ENCODE results near the gene SKA2. TPM values are rescaled to one million over a fixed set of nuclear protein-coding genes. Genes with fewer than 3 reads are reported as not detected.

The SKA2 gene
- total and polyA plus RNA-seq, 9 of the 15 experiments (the other 6 are each of a cell fraction or from before 2014, with no cell fraction given), result 58.1 to 183 (median 133) TPM

- TF ChIP-seq ELF1 (tag; IDR thresholded peaks at IDR 0.05) (peak; percentile 61), PTTG1 (tag; IDR thresholded peaks at IDR 0.05; ENCODE audit: low read depth) (no peak), EGR1 (conservative IDR thresholded peaks at IDR 0.05) (peak; percentile 97), TAF15 (IDR thresholded peaks at IDR 0.05; ENCODE audit: low read depth, low read length) (peak; percentile 75; the same call in 1 of the 2 replicates), MAFK (IDR thresholded peaks at IDR 0.05; ENCODE audit: low read length) (no peak), HEY1 (CRISPR knock-in tag; IDR thresholded peaks at IDR 0.05; ENCODE audit: borderline replicate concordance) (0 out of 2 replicates have a peak, but pooled peaks have one; percentile 18), SMAD2 (IDR thresholded peaks at IDR 0.05; ENCODE audit: low read depth, low read length) (no peak), SAP30 (IDR thresholded peaks at IDR 0.05; ENCODE audit: borderline replicate concordance, insufficient read depth, low read depth, low read length, poor library complexity, severe bottlenecking) (peak; percentile 74), CTBP1 (IDR thresholded peaks at IDR 0.05; ENCODE audit: borderline replicate concordance) (peak; percentile 96), TEAD1 (CRISPR knock-in tag; IDR thresholded peaks at IDR 0.05) (peak in 1 of 2 experiments; percentile 95; a peak in 3 of 4 replicates), SMAD3 (CRISPR knock-in tag; conservative IDR thresholded peaks at IDR 0.05) (no peak), MYBL2 (IDR thresholded peaks at IDR 0.05; ENCODE audit: low read depth) (no peak), MYBL2 (CRISPR knock-in tag; IDR thresholded peaks at IDR 0.05; ENCODE audit: borderline replicate concordance) (no peak), ZNF57 (CRISPR knock-in tag; IDR thresholded peaks at IDR 0.05) (no peak), CSDE1 (IDR thresholded peaks at IDR 0.05) (no peak), STAT5B (CRISPR knock-in tag; IDR thresholded peaks at IDR 0.05) (no peak), ZNF239 (CRISPR knock-in tag; IDR thresholded peaks at IDR 0.05) (no peak), ZNF41 (CRISPR knock-in tag; conservative IDR thresholded peaks at IDR 0.05) (no peak), NFIX (CRISPR knock-in tag; IDR thresholded peaks at IDR 0.05; ENCODE audit: low read depth) (no peak)
- TF ChIP-seq, protein P1, sequence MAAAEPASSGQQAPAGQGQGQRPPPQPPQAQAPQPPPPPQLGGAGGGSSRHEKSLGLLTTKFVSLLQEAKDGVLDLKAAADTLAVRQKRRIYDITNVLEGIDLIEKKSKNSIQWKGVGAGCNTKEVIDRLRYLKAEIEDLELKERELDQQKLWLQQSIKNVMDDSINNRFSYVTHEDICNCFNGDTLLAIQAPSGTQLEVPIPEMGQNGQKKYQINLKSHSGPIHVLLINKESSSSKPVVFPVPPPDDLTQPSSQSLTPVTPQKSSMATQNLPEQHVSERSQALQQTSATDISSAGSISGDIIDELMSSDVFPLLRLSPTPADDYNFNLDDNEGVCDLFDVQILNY (CRISPR knock-in tag; IDR thresholded peaks at IDR 0.05), result peak; percentile 57
- TF ChIP-seq, protein P2, sequence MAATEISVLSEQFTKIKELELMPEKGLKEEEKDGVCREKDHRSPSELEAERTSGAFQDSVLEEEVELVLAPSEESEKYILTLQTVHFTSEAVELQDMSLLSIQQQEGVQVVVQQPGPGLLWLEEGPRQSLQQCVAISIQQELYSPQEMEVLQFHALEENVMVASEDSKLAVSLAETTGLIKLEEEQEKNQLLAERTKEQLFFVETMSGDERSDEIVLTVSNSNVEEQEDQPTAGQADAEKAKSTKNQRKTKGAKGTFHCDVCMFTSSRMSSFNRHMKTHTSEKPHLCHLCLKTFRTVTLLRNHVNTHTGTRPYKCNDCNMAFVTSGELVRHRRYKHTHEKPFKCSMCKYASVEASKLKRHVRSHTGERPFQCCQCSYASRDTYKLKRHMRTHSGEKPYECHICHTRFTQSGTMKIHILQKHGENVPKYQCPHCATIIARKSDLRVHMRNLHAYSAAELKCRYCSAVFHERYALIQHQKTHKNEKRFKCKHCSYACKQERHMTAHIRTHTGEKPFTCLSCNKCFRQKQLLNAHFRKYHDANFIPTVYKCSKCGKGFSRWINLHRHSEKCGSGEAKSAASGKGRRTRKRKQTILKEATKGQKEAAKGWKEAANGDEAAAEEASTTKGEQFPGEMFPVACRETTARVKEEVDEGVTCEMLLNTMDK (IDR thresholded peaks at IDR 0.05; ENCODE audit: borderline replicate concordance, insufficient read depth, low read depth, low read length, poor library complexity, severe bottlenecking), result peak; percentile 94
- TF ChIP-seq, protein P3, sequence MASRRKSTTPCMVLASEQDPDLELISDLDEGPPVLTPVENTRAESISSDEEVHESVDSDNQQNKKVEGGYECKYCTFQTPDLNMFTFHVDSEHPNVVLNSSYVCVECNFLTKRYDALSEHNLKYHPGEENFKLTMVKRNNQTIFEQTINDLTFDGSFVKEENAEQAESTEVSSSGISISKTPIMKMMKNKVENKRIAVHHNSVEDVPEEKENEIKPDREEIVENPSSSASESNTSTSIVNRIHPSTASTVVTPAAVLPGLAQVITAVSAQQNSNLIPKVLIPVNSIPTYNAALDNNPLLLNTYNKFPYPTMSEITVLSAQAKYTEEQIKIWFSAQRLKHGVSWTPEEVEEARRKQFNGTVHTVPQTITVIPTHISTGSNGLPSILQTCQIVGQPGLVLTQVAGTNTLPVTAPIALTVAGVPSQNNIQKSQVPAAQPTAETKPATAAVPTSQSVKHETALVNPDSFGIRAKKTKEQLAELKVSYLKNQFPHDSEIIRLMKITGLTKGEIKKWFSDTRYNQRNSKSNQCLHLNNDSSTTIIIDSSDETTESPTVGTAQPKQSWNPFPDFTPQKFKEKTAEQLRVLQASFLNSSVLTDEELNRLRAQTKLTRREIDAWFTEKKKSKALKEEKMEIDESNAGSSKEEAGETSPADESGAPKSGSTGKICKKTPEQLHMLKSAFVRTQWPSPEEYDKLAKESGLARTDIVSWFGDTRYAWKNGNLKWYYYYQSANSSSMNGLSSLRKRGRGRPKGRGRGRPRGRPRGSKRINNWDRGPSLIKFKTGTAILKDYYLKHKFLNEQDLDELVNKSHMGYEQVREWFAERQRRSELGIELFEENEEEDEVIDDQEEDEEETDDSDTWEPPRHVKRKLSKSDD (conservative IDR thresholded peaks at IDR 0.05; ENCODE audit: low read length), result 0 out of 2 replicates have a peak, but pooled peaks have one; percentile 28
Observed at GRCh38 chr17:59106463-59107305, 48.3 kb downstream of the SKA2 start, which contains the start of gene TRIM37 (continued).

Data from K562 (cell line).